Measurements from ENCODE around the gene PDGFA.

GRCh38 chr7:500521-501420, 18.9 kb downstream of the PDGFA start:
- TF ChIP-seq CTCF (optimal IDR thresholded peaks at IDR 0.05 in 1 of 3, IDR thresholded peaks at IDR 0.05 in 1 of 3, conservative IDR thresholded peaks at IDR 0.05 in 1 of 3; ENCODE audit: extremely low read depth in 1 of 3, insufficient read depth in 2 of 3, low read length in 3 of 3) (no peak), EZH2 (IDR thresholded peaks at IDR 0.05; ENCODE audit: low read length) (no peak)
